SK-N-SH (cell line): ENCODE results near the gene BBLN.

Experiments
- CTCF ChIP-seq: fragments of 200-600 bp; sonication (generic); IDR thresholded peaks from 2 replicates; pipeline ENCODE4 v1.6.1; 2017; ENCODE audit warnings: antibody characterized with exemption, mild to moderate bottlenecking, moderate library complexity
- EZH2phosphoT487 ChIP-seq: fragments of 200-600 bp; sonication (generic); IDR thresholded peaks from 2 replicates; pipeline ENCODE4 v1.6.1; 2017; ENCODE audit warnings: low read depth, mixed run types, mild to moderate bottlenecking, antibody characterized with exemption, moderate library complexity, borderline replicate concordance
- MAX ChIP-seq: IDR thresholded peaks from 2 replicates; pipeline ENCODE4 v1.4.0; 2012; ENCODE audit warnings: low read depth
- MXI1 ChIP-seq: IDR thresholded peaks from 2 replicates; pipeline ENCODE4 v1.6.1; 2012; ENCODE audit warnings: mild to moderate bottlenecking, low read depth, low read length, improper control_type of control experiment
- NFIC ChIP-seq: IDR thresholded peaks from 2 replicates; pipeline ENCODE4 v1.4.0; 2012; ENCODE audit warnings: borderline replicate concordance
- POLR2AphosphoS5 ChIP-seq: IDR thresholded peaks from 2 replicates; pipeline ENCODE4 v1.6.1; 2012; ENCODE audit warnings: low read depth, low read length
- RAD21 ChIP-seq: IDR thresholded peaks from 2 replicates; pipeline ENCODE4 v1.6.1; 2012; ENCODE audit warnings: mild to moderate bottlenecking, low read length
- RFX5 ChIP-seq: IDR thresholded peaks from 2 replicates; pipeline ENCODE4 v1.6.1; 2012; ENCODE audit warnings: mild to moderate bottlenecking, improper control_type of control experiment, low read length
- SIN3A ChIP-seq: IDR thresholded peaks from 2 replicates; pipeline ENCODE4 v1.6.1; 2012; ENCODE audit warnings: low read depth, mild to moderate bottlenecking, low read length, moderate library complexity, borderline replicate concordance
- USF2 ChIP-seq: fragments of 150-350 bp; IDR thresholded peaks from 2 replicates; pipeline ENCODE4 v1.6.1; 2017; ENCODE audit warnings: antibody characterized with exemption, low read length, low read depth, borderline replicate concordance
- TF ChIP-seq, protein P1 (sequence below): fragments of 150-350 bp; IDR thresholded peaks from 2 replicates; pipeline ENCODE4 v1.6.1; 2016; ENCODE audit warnings: mild to moderate bottlenecking, low read depth, low read length

GRCh38 chr9:128169492-128169891 is 9.4 kb downstream of the BBLN start:
- TF ChIP-seq MXI1 = no peak
- no peak for TF ChIP-seq CTCF
- TF ChIP-seq POLR2AphosphoS5 = no peak
- no peak for TF ChIP-seq RFX5
- no peak for TF ChIP-seq RAD21
- no peak for TF ChIP-seq USF2
- TF ChIP-seq SIN3A = no peak
- TF ChIP-seq, protein P1, sequence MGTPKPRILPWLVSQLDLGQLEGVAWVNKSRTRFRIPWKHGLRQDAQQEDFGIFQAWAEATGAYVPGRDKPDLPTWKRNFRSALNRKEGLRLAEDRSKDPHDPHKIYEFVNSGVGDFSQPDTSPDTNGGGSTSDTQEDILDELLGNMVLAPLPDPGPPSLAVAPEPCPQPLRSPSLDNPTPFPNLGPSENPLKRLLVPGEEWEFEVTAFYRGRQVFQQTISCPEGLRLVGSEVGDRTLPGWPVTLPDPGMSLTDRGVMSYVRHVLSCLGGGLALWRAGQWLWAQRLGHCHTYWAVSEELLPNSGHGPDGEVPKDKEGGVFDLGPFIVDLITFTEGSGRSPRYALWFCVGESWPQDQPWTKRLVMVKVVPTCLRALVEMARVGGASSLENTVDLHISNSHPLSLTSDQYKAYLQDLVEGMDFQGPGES = no peak
- TF ChIP-seq MAX = no peak
- no peak for TF ChIP-seq NFIC
- no peak for TF ChIP-seq EZH2phosphoT487
